Erythroblast (primary cell): Measurements from ENCODE around the gene FOXRED1.

Experiments
- GATA1 ChIP-seq: IDR thresholded peaks from 2 replicates; pipeline ENCODE4 v1.6.1; 2011; ENCODE audit warnings: low read depth, mild to moderate bottlenecking, control low read depth, low read length, moderate library complexity
- POLR2A ChIP-seq: IDR thresholded peaks from 2 replicates; pipeline ENCODE4 v1.6.1; 2011; ENCODE audit warnings: mild to moderate bottlenecking, low read length

GRCh38 chr11:126224647-126225294 is 44.2 kb upstream of the FOXRED1 start:
- no peak for TF ChIP-seq POLR2A
- TF ChIP-seq GATA1: no peak
